NCI-H748 (cell line): ENCODE results near the gene ADAP2.
"Not testable (repeated sequence)": the region's sequence is repeated elsewhere in the genome, so short reads cannot be mapped to it uniquely, and the experiment has no call there.

Experiments used
- DNase-seq: peaks from one replicate; lab custom pipeline; 2025; ENCODE audit not compliant: unreplicated experiment; lab: John Stamatoyannopoulos, UW

Gene ADAP2

DNA sequence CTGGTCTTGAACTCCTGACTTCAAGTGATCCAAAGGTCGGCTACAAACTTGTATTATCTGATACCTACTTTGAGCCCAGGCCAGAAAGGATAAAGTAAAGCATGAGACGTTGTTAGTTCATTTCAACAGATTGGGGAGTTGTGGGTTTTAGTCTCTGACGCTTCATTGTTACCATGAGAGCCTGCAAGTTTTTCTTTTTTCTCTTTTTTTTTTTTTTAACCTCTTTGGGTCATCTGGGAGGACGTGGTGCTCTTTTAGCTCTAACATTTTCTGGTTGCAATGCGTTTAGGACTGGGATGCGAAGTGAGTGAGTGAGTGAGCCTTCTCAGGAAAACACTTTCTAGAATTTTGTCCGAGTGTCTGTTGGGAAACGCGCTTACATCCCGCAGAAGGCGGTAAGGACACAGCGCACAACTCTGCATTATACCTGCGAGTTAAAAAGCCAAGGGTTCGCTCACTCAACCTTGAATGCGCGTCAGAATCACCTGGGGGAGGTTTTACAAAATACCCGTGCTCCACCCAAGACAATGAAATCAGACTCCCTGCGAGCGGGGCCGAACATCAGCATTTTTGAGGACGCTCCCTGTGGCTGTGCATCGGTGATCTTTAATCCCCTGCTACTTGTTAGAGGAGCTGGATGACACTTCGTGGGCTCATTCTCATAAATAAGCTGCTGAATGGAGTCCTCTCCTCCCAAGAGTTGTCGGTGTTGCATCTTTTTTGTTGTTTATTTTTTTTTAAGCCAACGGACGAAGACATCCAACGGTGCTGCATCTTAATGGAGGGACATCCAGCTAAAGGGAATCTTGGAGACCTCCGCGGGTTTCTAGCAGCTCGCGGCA is 48.5 kb downstream of the ADAP2 start:
- no peak for DNase-seq

- DNase-seq, result peak; percentile 83
Measured at GRCh38 chr17:30970831-30971567, 49.3 kb downstream of the ADAP2 start, which contains the start of gene RNF135. Gene RNF135, plus strand, starts transcription at chr17:30971039. Its CDS starts 35 bp downstream, at chr17:30971074.

DNA sequence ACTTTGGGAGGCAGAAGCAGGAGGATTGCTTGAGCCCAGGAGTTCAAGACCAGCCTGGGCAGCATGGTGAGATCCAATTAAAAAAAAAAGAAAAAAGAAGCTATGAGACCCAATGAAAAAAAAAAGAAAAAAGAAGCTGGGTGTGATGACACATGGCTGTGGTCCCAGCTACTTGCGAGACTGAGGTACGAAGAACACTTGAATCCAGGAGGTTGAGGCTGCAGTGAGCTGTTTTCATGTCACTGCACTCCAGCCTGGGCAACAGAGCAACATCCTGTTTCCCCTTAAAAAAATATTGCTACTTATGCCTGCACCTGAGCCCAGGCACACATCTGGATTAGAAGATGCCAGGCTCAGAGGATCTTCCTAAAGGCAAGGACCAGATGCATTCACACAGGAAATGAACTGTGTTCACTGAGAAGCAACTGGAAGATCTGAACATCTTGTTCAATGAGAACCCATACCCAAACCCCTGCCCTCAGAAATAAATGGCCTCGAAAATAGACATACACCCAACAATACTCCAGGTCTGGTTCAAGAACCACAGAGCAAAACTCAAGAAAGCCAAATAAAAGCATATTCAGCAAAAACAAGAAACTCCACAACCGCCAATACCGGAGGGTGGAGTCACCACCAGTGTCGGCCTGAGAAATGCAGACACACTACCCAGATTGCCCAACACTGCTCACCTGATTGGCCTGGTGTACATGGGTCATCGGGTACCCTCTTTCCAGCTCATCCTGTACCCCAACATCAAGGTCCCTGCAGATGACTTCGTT is 53.5 kb downstream of the ADAP2 start:
- DNase-seq, result no peak

GRCh38 chr17:30979919-30980318 is 58.2 kb downstream of the ADAP2 start:
- DNase-seq, result not testable (repeated sequence)

- DNase-seq, result no peak
Measured at GRCh38 chr17:30981531-30982519, 60.1 kb downstream of the ADAP2 start.

- DNase-seq, result no peak
Measured at GRCh38 chr17:30982855-30983254, 61.1 kb downstream of the ADAP2 start.

DNA sequence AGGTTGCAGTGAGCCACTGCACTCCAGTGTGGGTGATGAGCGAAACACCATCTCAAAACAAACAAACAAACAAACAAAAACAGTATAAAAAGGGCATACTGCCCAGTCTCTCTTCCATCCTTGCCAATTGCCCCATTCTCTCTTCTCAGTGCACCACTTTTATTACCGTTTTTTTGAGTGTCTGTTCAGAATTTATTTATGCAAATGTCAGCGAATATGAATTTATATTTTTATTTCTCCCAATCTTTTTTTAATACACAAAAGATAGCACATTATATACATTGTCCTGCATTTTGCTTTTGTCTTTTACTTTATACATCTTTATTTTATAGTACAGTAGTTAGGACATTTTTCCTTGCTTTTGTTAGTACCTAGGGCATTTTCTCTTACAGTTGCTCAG is 68.7 kb downstream of the ADAP2 start:
- no peak for DNase-seq

DNA sequence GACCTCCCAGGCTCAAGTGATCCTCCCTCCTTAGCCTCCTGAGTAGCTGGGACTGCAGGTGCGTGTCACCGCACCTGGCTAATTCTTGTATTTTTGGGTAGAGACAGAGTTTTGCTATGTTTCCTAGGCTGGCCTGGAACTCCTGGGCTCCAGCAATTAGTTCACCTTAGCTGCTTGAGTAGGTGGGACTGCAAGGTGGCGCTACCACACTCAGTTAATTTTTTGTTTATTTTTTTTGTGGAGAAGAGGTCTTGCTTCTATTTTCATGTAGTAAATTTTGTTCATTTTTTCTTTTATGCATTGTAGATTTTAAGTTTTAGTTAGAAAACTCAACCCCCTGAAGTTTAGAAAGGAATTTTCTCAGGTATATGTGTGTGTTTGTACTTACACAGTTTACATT is 70.8 kb downstream of the ADAP2 start:
- no peak for DNase-seq

DNA sequence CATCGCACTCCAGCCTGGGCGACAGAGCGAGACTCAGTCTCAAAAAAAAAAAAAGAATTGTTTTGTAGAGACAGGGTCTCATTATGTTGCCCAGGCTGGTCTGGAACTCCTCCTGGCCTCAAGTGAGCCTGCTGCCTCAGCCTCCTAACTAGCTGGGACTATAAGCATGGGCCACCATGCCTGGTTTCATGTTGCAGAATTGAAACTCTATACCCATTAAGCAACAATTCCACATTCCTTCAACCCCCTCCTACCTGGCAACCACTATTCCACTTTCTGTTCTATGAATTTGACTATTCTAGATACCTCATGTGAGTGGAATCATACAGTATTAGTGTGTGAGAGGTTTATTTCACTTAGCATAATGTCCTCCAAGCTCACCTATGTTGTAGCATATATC is 73.6 kb downstream of the ADAP2 start:
- DNase-seq, result no peak

DNA sequence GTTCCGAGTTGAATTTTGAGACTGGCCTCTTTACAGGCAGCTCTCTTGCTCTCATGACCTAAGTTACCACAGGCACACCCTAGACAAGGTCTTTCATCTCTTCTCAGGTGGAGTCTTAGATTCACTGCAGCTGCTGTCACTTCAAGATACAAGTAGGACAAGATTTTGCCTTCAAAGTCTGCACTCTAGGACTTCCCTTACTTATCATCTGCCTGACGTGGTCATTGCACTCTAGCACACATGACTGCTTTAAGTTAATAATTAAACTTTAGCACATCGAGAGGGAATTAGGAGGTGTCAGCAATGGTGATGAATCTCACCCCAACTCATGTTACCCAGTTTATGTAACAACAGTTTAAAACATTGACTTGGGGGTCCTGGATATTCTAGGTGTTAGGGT is 74.7 kb downstream of the ADAP2 start:
- DNase-seq, result no peak

GRCh38 chr17:30997270-30997669 is 75.5 kb downstream of the ADAP2 start:
- DNase-seq, result no peak

DNA sequence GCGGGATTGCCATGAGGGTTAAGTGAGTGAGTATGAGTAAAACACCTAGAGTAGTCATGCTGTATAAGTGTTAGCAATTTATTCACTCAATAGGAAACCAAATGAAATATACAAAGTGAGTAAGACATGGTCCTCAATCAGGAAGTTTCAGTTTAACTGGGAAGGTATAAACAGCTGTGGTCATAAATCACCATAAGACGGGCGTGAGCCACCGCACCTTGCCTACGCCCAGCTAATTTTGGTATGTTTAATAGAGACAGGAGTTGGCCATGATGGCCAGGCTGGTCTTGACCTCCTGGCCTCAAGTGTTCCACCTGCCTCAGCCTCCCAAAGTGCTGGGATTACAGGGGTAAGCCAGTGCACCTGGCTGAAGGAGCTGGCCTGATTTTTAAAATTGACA is 76.1 kb downstream of the ADAP2 start:
- DNase-seq, result no peak

DNA sequence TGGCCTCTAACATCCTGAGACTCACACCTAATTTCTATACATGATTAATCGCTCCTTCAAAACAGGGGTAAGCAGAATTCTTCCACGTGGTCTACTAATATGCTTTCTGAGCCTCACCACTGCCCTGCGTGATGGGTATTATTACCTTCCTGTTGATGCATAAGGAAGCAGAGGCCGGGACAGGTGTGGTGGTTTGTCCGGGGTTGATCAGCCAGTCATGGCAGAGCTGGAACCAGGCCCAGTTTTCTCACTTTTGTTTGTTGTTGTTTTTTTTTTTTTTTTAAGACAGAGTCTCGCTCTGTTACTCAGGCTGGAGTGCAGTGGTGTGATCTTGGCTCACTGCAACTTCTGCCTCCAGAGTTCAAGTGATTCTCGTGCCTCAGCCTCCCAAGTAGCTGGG is 80.3 kb downstream of the ADAP2 start:
- DNase-seq, result no peak

DNA sequence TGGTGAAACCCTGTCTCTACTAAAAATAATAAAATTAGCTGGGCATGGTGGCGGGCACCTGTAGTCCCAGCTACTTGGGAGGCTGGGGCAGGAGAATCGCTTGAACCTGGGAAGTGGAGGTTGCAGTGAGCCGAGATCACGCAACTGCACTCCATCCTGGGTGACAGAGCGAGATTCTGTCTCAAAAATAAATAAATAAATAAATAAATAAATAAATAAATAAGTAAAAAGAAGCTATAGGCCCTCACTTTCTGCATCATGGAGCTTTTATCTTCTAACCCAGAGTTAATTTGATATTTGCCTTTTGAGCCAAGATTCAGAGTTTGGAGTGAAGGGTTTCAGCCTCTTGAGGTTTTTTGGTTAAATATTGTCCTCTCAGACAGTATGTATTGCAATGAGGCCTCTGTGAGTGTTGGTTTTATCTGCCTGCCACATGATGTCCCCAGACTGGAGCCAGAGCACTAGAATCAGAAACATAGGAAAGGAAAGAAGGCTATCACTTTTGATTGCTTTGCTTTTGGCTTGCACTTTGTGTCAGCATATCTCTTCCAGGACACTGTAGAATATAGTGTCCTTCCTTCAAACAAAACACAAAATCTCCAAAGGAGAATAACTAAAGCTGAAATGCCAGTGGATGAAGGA is 81.6 kb downstream of the ADAP2 start:
- DNase-seq, result no peak

- DNase-seq, result no peak
Measured at GRCh38 chr17:31004160-31004559, 82.4 kb downstream of the ADAP2 start.

GRCh38 chr17:31007695-31008373 is 86.1 kb downstream of the ADAP2 start:
- no peak for DNase-seq

DNA sequence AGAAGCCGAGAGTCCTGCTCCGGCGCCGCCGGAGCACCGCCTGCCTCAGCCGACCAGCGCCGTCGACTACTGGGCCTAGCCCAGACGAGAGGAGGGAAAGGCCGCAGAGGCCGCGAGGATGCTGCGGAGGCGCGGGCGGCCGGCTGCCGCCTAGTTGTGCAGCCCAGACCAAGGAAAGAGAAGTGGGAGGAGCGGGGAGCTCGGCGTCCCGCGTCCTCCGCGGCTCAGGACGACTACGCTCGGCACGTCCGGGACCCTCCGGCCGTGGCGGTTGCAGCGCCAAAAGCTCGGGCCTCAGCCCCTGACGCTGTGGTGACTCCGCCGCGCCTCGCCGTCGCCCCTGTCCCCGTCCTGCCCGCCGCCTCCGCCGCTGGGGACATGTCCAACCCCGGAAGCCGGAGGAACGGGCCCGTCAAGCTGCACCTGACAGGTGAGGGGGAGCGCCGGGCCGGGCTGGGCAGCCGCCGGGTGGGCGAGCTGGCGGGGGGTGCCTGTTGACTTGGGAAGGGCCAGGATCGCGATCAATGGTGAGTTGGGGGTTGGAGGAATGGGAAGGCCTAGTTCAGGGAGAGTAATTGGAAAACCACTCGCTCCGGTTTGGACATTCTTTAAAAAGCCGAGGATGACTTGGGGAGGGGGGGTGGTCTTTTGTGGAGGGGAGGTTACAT is 86.8 kb downstream of the ADAP2 start:
- peak; percentile 76 for DNase-seq
